Tibial nerve (tissue), 4 donors: ENCODE data around the gene PAN3.

Source experiments
- EP300 ChIP-seq, 2 donors: sonication (generic); formaldehyde crosslinking; IDR thresholded peaks; one replicate each; pipeline ENCODE4 v1.6.1; 2017; ENCODE audit warnings: antibody characterized with exemption in 2 of 2, mild to moderate bottlenecking in 1 of 2
- POLR2A ChIP-seq, 2 donors: fragments of 450-650 bp; IDR thresholded peaks; one replicate each; pipeline ENCODE4 v1.6.1; 2017; ENCODE audit warnings: antibody characterized with exemption in 2 of 2, mild to moderate bottlenecking in 2 of 2, moderate library complexity in 2 of 2
- TF ChIP-seq, protein P1 (sequence below), 5 experiments: fragments of 200-600 bp in 3 of 5; fragments of 450-650 bp in 2 of 5; sonication (generic) in 3 of 5; IDR thresholded peaks; one replicate each; pipeline ENCODE4 v1.5.1; 2016 to 2019; ENCODE audit warnings: antibody characterized with exemption in 5 of 5, mild to moderate bottlenecking in 3 of 5, moderate library complexity in 2 of 5

DNA sequence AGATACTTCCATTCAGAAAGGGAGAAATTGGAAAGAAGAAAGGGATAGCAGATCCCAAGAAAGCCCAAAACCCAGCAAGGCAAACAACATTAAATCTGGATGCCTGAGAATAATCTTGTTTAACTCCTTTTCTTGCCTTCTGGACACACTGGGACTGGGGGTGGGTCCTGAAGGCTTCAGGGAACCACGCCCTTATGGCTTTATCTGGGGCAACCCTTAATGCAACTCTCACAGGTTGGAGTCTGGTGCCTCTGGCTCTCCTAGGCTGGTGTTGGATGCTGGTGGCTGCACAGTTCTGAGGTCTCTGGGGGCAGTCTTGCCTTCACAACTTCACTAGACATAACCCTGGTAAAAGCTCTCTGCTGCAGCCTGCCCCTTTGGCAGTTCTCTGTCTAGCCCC lies 27.9 kb downstream of the PAN3 start:
- TF ChIP-seq, protein P1, sequence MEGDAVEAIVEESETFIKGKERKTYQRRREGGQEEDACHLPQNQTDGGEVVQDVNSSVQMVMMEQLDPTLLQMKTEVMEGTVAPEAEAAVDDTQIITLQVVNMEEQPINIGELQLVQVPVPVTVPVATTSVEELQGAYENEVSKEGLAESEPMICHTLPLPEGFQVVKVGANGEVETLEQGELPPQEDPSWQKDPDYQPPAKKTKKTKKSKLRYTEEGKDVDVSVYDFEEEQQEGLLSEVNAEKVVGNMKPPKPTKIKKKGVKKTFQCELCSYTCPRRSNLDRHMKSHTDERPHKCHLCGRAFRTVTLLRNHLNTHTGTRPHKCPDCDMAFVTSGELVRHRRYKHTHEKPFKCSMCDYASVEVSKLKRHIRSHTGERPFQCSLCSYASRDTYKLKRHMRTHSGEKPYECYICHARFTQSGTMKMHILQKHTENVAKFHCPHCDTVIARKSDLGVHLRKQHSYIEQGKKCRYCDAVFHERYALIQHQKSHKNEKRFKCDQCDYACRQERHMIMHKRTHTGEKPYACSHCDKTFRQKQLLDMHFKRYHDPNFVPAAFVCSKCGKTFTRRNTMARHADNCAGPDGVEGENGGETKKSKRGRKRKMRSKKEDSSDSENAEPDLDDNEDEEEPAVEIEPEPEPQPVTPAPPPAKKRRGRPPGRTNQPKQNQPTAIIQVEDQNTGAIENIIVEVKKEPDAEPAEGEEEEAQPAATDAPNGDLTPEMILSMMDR (IDR thresholded peaks at IDR 0.05): no peak
- no peak for TF ChIP-seq POLR2A (IDR thresholded peaks at IDR 0.05)
- no peak for TF ChIP-seq EP300 (IDR thresholded peaks at IDR 0.05)
